NCI-H1930 (cell line): Measurements from ENCODE around the gene EXOC4.
"Not testable (repeated sequence)": the region's sequence is repeated elsewhere in the genome, so short reads cannot be mapped to it uniquely, and the experiment has no call there.

Experiments
- DNase-seq, 2 experiments: peaks; one replicate each; lab custom pipeline; 2025; lab: John Stamatoyannopoulos, UW

The EXOC4 gene

GRCh38 chr7:133252858-133253518, at the start of gene EXOC4:
TSS of gene EXOC4 (plus strand) at chr7:133253078.
- DNase-seq = peak; percentile 97 to 98

GRCh38 chr7:133203490-133203889, 49.4 kb upstream of the EXOC4 start:
- no peak for DNase-seq

- no peak for DNase-seq
Observed at GRCh38 chr7:133207687-133208086, 45.2 kb upstream of the EXOC4 start.

- DNase-seq = not testable (repeated sequence)
Observed at GRCh38 chr7:133210817-133211216, 42.1 kb upstream of the EXOC4 start.

GRCh38 chr7:133213772-133214171, 39.1 kb upstream of the EXOC4 start:
- DNase-seq = not testable (repeated sequence)

DNA sequence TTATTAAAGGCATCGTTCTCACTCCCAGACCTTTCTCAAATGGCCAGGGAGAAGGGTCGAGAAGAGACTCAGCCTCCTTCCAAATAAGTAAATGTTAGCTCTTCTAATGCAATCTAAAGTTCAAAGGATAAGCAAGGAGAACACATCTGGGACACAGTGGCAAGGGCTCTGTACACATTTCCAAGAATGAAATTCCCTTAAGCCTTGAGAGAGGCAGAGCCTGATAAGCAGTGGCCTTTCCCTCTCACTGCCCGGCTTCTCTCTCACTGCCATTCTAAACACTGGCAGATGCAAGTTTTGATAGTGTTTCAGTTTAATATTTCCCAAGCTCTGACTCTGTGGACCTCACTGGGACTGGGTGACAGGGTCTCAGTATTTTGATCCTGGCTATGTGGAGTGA, 35.1 kb upstream of the EXOC4 start:
- no peak for DNase-seq

- peak in 1 of 2 experiments; percentile 31 for DNase-seq
Observed at GRCh38 chr7:133230591-133231194, 22.2 kb upstream of the EXOC4 start.

- DNase-seq = no peak
Observed at GRCh38 chr7:133233142-133233541, 19.7 kb upstream of the EXOC4 start.

GRCh38 chr7:133234961-133235875, 17.7 kb upstream of the EXOC4 start:
- no peak for DNase-seq

DNA sequence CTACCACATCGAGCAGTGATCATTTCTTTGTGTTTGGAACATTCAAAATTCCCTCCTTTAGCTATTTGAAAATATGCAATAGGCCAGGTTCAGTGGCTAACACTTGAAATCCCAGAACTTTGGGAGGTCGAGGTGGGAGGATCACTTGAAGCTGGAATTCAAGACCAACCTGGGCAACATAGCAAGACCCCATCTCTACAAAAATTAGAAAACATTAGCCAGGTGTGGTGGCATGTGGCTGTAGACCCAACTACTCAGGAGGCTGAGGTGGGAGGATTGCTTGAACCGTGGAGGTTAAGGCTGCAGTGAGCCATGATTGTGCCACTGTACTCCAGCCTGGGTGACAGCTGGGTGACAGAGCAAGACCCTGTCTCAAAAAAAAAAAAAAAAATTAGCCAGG, 15.3 kb upstream of the EXOC4 start:
- DNase-seq = no peak

DNA sequence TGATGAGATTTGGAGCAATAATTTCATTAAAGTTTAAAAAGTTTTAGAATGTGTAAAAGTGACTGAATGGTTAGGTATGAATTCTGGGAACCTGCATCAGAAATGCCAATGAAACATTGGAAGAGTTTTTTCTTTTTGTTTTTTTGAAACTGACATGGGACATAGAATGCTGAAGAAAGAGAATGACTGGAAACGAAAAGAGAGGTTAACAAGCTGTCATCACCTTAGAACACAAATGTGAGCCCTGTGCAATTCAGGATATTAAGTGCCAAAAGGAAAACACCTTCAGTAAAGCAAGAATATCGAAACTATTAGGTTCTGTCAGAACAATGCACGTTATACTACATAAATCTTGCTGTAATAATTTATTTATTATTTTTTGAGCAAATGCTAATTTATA, 12.6 kb upstream of the EXOC4 start:
- DNase-seq = no peak

DNA sequence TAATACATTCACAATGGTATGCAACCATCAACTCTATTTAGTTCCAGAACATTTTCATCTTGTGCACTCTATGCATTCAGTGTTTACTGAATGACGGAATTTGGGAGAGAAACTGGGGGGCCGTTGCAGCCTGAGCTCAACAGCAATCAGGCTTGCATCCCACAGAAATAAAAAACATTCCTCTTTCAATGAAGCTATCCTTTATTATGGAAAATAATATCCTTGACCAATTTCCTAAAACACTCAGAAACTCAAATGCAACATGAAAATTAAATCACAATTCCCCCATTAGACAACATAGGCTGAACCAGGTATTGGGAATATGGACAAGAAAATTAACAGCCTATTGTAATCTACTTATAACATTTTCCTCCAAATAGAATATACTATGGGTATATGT, 6.3 kb upstream of the EXOC4 start:
- no peak for DNase-seq

- no peak for DNase-seq
Observed at GRCh38 chr7:133248901-133249300, 4.0 kb upstream of the EXOC4 start.

- DNase-seq = no peak
Observed at GRCh38 chr7:133252506-133252857, 396 bp upstream of the EXOC4 start.

DNA sequence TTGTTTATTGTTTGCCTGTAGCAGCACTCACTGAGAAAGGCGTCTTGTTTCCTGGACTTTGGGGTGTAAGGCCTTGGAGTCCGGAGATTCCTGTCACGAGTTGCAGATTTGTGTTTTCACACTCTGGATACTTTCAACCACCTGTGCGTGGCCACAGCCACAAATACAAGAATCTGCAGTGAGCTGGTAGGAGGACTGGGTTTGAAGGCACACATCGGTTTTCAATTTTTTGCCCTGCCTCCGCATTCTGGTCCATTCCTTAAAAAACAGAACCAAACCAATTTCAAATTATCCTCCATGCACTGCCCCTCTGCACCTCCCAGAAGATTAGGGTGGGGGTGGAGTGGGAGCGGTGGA, 619 bp downstream of the EXOC4 start:
- no peak for DNase-seq

DNA sequence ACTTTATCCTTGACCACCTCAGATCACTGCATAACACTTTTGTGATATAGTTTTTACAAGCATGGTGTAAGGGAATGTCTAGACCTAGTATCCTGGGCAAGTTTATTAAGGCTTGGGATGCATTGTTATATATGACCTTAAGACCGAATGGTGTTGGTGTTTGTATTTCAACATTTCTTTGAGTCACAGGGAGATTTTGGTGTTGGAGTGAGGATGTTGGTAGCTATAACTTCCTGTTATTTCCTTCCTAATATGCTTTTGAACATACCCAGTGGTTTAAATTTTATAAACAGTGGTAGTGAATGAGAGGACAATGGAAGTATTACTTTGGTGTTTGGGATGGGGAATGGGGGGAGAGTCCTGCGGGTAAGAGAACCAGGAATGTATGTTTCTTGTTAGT, 2.6 kb downstream of the EXOC4 start:
- DNase-seq = no peak

DNA sequence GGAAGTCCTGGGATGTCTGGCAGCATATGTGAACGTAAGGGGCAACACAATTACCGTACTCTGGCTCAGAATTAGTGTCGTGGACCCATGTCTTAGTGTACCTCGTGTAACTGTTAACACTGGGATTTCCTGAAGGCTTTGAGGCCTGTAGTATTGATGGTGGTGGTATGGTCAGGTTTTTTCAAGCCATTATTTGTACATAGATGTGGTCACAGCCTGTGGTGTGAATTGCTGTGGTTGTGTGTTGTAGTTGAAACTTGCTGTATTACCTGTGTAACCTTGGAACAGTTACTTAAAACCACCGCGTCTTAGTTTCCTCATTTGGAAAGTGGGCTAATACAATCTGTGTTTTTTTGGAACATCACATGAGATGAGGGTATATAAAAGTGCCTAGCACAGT, 5.3 kb downstream of the EXOC4 start:
- DNase-seq = no peak

DNA sequence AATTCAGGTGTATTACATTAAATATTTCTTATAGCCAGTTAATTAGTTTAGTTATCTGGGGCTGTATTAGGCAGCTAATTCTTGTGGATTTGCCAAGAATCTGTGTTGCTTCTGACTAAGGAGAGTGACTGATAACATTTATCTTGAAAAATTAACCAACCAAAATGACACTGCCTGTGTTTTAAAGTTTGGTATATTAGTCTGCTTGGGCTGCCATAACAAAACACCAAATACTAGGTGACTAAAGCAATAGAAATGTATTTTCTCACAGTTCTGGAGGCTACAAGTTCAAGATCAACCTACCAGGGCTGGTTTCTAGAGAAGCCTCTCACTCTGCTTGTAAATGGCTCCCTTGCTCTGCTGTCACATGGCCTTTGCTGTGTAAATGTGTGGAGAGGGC, 12.9 kb downstream of the EXOC4 start:
- DNase-seq = no peak

GRCh38 chr7:133268355-133268754, 15.5 kb downstream of the EXOC4 start:
- DNase-seq = no peak

DNA sequence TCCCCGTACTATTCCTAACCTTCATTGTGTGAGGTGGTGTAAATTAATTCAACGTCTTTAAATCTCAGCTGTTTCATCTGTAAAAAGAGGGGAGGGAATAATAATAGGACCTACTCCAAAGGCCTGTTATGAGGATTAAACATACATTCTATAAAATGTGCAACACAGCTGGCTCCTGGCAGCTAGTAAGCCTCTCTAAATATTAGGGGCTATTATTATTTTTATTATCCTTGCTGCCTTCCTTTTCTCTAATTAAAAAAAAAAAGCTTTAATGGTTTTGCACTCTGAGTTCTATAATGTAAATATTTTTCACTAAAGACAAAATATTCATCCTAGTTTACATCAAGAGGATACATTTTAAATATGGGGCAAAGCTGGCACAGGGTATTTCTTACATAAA, 19.5 kb downstream of the EXOC4 start:
- no peak for DNase-seq

- DNase-seq = no peak
Observed at GRCh38 chr7:133273227-133273626, 20.3 kb downstream of the EXOC4 start.

DNA sequence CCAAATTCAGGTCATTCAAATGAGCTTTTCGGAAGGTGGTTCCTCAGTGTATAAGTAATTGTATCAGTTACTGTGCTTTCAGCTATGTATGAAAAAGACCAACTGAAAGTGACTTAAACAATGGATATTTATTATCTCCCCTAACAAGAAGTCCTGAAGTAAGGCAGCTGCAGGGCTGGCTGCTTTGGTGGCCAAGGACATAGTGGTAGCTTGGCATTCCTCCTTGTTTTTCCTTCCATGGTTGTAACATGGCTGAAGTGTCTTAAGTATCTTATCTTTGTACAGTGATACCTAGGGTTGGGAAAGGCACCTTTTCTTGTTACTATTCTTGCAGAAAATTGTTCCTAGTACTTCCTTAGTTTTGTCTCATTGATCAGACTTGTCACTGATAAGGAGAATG, 21.4 kb downstream of the EXOC4 start:
- DNase-seq = no peak

- DNase-seq = no peak
Observed at GRCh38 chr7:133275008-133275407, 22.1 kb downstream of the EXOC4 start.
